GM12878 (cell line): ENCODE data around the gene RMDN3. TPM values are rescaled to one million over a fixed set of nuclear protein-coding genes. Genes with fewer than 3 reads are reported as not detected.

Experiments used
- ATAC-seq: fragments of 200-7000 bp; cut with Tn5 transposase; 3 replicates; pipeline ENCODE4 v1.9.1; 2020; ENCODE audit warnings: mild to moderate bottlenecking, moderate library complexity
- BruUV-seq: library from RNA; stranded (reverse); fragments of 400-500 nt; replicated peaks from 2 replicates; lab custom pipeline; 2021; lab: Mats Ljungman, UMichigan
- CTCF ChIA-PET: fragments of 300-600 bp; sonication (Branson Sonifier 250); formaldehyde crosslinking; extraction: SDS; loops from one replicate; lab custom pipeline; 2021; ENCODE audit warnings: inconsistent platforms; lab: Yijun Ruan, JAX
- POLR2A ChIA-PET: fragments of 350-600 bp; formaldehyde crosslinking; extraction: SDS; loops from one replicate; lab custom pipeline; 2021; ENCODE audit warnings: inconsistent platforms; lab: Charles Lee
- RAD21 ChIA-PET: fragments of 300-600 bp; sonication (Branson Sonifier 250); formaldehyde crosslinking; loops from one replicate; lab custom pipeline; 2023; ENCODE audit warnings: antibody characterized with exemption; ENCODE audit not compliant: unreplicated experiment; lab: Charles Lee
- SMC1A ChIA-PET: fragments of 300-600 bp; sonication (Branson Sonifier 250); formaldehyde crosslinking; loops from one replicate; lab custom pipeline; 2023; ENCODE audit not compliant: unreplicated experiment, uncharacterized antibody; lab: Charles Lee
- DNase-seq: peaks from one replicate; pipeline ENCODE4 v3.0.0-alpha.2; 2011; ENCODE audit warnings: low read depth, low spot score
- FAIRE-seq: peaks from 3 replicates; lab custom pipeline; 2011; peaks lifted over from hg19 to GRCh38; lab: Jason Lieb, UNC
- H2AFZ ChIP-seq: 2 replicates; pipeline ENCODE4 v1.6.0; 2011; ENCODE audit warnings: low read depth, low read length, control low read depth; ENCODE audit not compliant: control insufficient read depth
- H3K27ac ChIP-seq: 2 replicates; pipeline ENCODE4 v1.5.1; 2011; ENCODE audit warnings: control low read depth; ENCODE audit not compliant: control insufficient read depth, insufficient read depth
- H3K27me3 ChIP-seq, 2 experiments: replicated peaks in 1 of 2; 2 replicates each; pipeline versions ENCODE4 v1.6.0 to v1.6.1; 2011; ENCODE audit warnings: low read length in 1 of 2; ENCODE audit not compliant: control insufficient read depth in 2 of 2, insufficient read depth in 2 of 2
- H3K36me3 ChIP-seq, 2 experiments: 2 replicates each; pipeline ENCODE4 v1.5.1; 2011; ENCODE audit warnings: low read length in 1 of 2; ENCODE audit not compliant: control insufficient read depth in 2 of 2, insufficient read depth in 2 of 2
- H3K4me1 ChIP-seq: 2 replicates; pipeline ENCODE4 v1.6.1; 2011; ENCODE audit warnings: mild to moderate bottlenecking, low read length, moderate library complexity, mixed read lengths; ENCODE audit not compliant: control insufficient read depth, insufficient read depth
- H3K4me2 ChIP-seq: 2 replicates; pipeline ENCODE4 v1.6.0; 2011; ENCODE audit warnings: control low read depth; ENCODE audit not compliant: control insufficient read depth, insufficient read depth
- H3K4me3 ChIP-seq: fragments of 200-600 bp; sonication (generic); 2 replicates; pipeline ENCODE4 v1.5.1; 2016
- H3K79me2 ChIP-seq: 2 replicates; pipeline ENCODE4 v1.6.0; 2011; ENCODE audit warnings: low read length; ENCODE audit not compliant: control insufficient read depth, insufficient read depth
- H3K9ac ChIP-seq: 2 replicates; pipeline ENCODE4 v1.8.0; 2011; ENCODE audit warnings: low read length, control low read depth, mixed read lengths; ENCODE audit not compliant: control insufficient read depth, insufficient read depth
- H3K9me3 ChIP-seq: replicated peaks from 3 replicates; pipeline ENCODE4 v1.5.1; 2011; ENCODE audit warnings: mild to moderate bottlenecking, low read length; ENCODE audit not compliant: control insufficient read depth, insufficient read depth
- H4K20me1 ChIP-seq: 2 replicates; pipeline ENCODE4 v1.6.0; 2011; ENCODE audit not compliant: control insufficient read depth, insufficient read depth
- BCL11A ChIP-seq: IDR thresholded peaks from 2 replicates; pipeline ENCODE4 v1.6.1; 2011; ENCODE audit warnings: low read depth, low read length
- CEBPB ChIP-seq, 2 experiments: fragments of 150-350 bp in 1 of 2; IDR thresholded peaks; 2 replicates each; pipeline ENCODE4 v1.6.1; 2012 to 2014; ENCODE audit warnings: low read depth in 2 of 2, low read length in 2 of 2, borderline replicate concordance in 1 of 2, inconsistent platforms in 1 of 2
- DPF2 ChIP-seq: fragments of 450-650 bp; IDR thresholded peaks from 2 replicates; pipeline ENCODE4 v1.6.1; 2017; ENCODE audit warnings: mild to moderate bottlenecking
- EZH2 ChIP-seq: IDR thresholded peaks from 2 replicates; pipeline ENCODE4 v1.6.1; 2012; ENCODE audit warnings: low read depth, mild to moderate bottlenecking, control low read depth, inconsistent platforms, low read length, borderline replicate concordance; ENCODE audit not compliant: control insufficient read depth
- IRF3 ChIP-seq: fragments of 450-650 bp; IDR thresholded peaks from 2 replicates; pipeline ENCODE4 v1.6.1; 2014; ENCODE audit warnings: mild to moderate bottlenecking
- LARP7 ChIP-seq: fragments of 450-650 bp; IDR thresholded peaks from 2 replicates; pipeline ENCODE4 v1.6.1; 2017; ENCODE audit warnings: mild to moderate bottlenecking
- PBX3 ChIP-seq: IDR thresholded peaks from 2 replicates; pipeline ENCODE4 v1.6.1; 2011; ENCODE audit warnings: mild to moderate bottlenecking, low read depth, low read length, moderate library complexity; ENCODE audit not compliant: insufficient replicate concordance
- SUPT20H ChIP-seq: IDR thresholded peaks from 2 replicates; pipeline ENCODE4 v1.6.1; 2011; ENCODE audit warnings: low read depth, mild to moderate bottlenecking, low read length, moderate library complexity, borderline replicate concordance; ENCODE audit not compliant: control insufficient read depth
- TCF12 ChIP-seq: IDR thresholded peaks from 2 replicates; pipeline ENCODE4 v1.6.1; 2011; ENCODE audit warnings: low read depth, mild to moderate bottlenecking, low read length
- ZNF217 ChIP-seq: fragments of 450-650 bp; IDR thresholded peaks from 2 replicates; pipeline ENCODE4 v1.6.1; 2017; ENCODE audit warnings: antibody characterized with exemption, mild to moderate bottlenecking
- ZSCAN29 ChIP-seq: fragments of 450-650 bp; IDR thresholded peaks from 2 replicates; pipeline ENCODE4 v1.6.1; 2017; ENCODE audit warnings: mild to moderate bottlenecking, moderate library complexity
- ZZZ3 ChIP-seq: IDR thresholded peaks from 2 replicates; pipeline ENCODE4 v1.6.1; 2011; ENCODE audit warnings: low read depth; ENCODE audit not compliant: control insufficient read depth, insufficient read length
- WGBS: methylation state at CpG from one replicate; pipeline ENCODE4 v1.1.6; 2016; ENCODE audit warnings: low lambda C conversion rate; ENCODE audit not compliant: insufficient replicate concordance, insufficient coverage; ENCODE audit errors: missing lambda C conversion rate; 5-methylcytosine and 5-hydroxymethylcytosine counted together
- in situ Hi-C: fragments of 300-500 bp; cut with MboI; formaldehyde crosslinking; loops from 9 replicates; pipeline ENCODE4 v1.14.3; 2018; ENCODE audit warnings: mixed read lengths
- intact Hi-C: fragments of 100-400 bp; cut with micrococcal nuclease; formaldehyde crosslinking; loops from one replicate; pipeline ENCODE4 v1.14.2; 2022; ENCODE audit not compliant: unreplicated experiment
- polyA plus RNA-seq, 11 experiments: library from polyadenylated mRNA; depleted of rRNA in 4 of 11; unstranded in 6 of 11; stranded (reverse) in 5 of 11; fragments of >200 nt; fragmentation: Nextera tagmentation in 4 of 11; fragmentation: Illumina TruSeq in 1 of 11; extraction: Ambion mirVana in 4 of 11; extraction: Trizol in 1 of 11; gene quantifications; 1 replicate in 1 of 11; 2 replicates in 10 of 11; pipeline versions ENCODE4 v1.2.1 to v1.2.3, GENCODE V29; 2011 to 2016; ENCODE audit warnings: inconsistent platforms in 2 of 11, missing spikeins in 2 of 11, low read depth in 1 of 11
- small RNA-seq: library from RNA; depleted of rRNA; stranded (forward); fragments of <200 nt; gene quantifications from one replicate; pipeline ENCODE3, GENCODE V24; 2014
- total RNA-seq, 4 experiments: library from RNA; depleted of rRNA in 3 of 4; stranded (reverse); fragments of >200 nt in 3 of 4; fragmentation: Illumina TruSeq in 1 of 4; extraction: Trizol in 1 of 4; gene quantifications; 2 replicates each; pipeline versions ENCODE4 v1.2.1 to v1.2.3, GENCODE V29; 2013 to 2021

Gene RMDN3
- total and polyA plus RNA-seq, 10 of the 15 experiments (the other 5 are each of a cell fraction or from before 2014, with no cell fraction given): 5.7 to 44.4 (median 20.3) TPM

GRCh38 chr15:40688932-40689799 is 65.9 kb downstream of the RMDN3 start:
- no peak for ATAC-seq
- DNase-seq: no peak
- Histone ChIP-seq H3K4me3 (no peak overlapping the region), H3K27ac (no peak overlapping the region), H3K27me3 (no peaks in the 10 kb centered on the region), H3K79me2 (0 out of 2 replicates have a peak, but pooled peaks cover 1% of the 10 kb centered on the region), H4K20me1 (no peaks in the 10 kb centered on the region), H3K4me2 (no peak overlapping the region), H3K4me1 (no peaks in the 10 kb centered on the region; the same call in 1 of the 2 replicates), H3K36me3 (0 out of 4 replicates have a peak, but pooled peaks cover 0 to 3% of the 10 kb centered on the region in 2 experiments), H3K9ac (no peak overlapping the region), H2AFZ (no peak overlapping the region), H3K9me3 (no peaks in the 10 kb centered on the region)
- RAD21 ChIA-PET: no interaction called here
- intact Hi-C loops: no loop called here
- SMC1A ChIA-PET: no interaction called here
- POLR2A ChIA-PET: no interaction called here
- TF ChIP-seq ZSCAN29 (no peak), LARP7 (no peak), DPF2 (no peak), CEBPB (IDR thresholded peaks at IDR 0.05; ENCODE audit: borderline replicate concordance in 1 of 2, low read depth in 2 of 2, low read length in 2 of 2) (no peak), PBX3 (no peak), BCL11A (no peak), TCF12 (no peak), EZH2 (no peak), ZZZ3 (no peak), SUPT20H (no peak), ZNF217 (no peak), IRF3 (no peak)
- BruUV-seq: no TSS peak
- in situ Hi-C loops: no loop called here
- CTCF ChIA-PET: interaction anchor here (0.9 kb wide), 1 partner anchor 11 kb away, joined by 4 read pairs; no protein-coding TSS in a partner anchor
- FAIRE-seq: no peak
- 97% methylated on average over 9 of the region's 9 CpGs for WGBS

Small RNA genes within 50 kb of the gene (small RNA-seq; reads per million reads assigned to genes)
- gene SUMO2P15: not detected

Other genes with a start within 250 kb of the RMDN3 start
Only the 7 nearest of the 14 such genes appear.
- gene RAD51, start 60.1 kb downstream of the RMDN3 start, total RNA-seq (2014; rRNA removed): 23.7 and 24.2 TPM in 2 replicates
- gene RAD51, start 60.1 kb downstream of the RMDN3 start, total RNA-seq (2014; rRNA removed; fragmentation: Illumina TruSeq; extraction: Trizol): 18.7 and 19.2 TPM in 2 replicates
- 36.3 and 36.8 TPM in 2 replicates for gene RAD51, start 60.1 kb downstream of the RMDN3 start, total RNA-seq (2021)
- gene RAD51, start 60.1 kb downstream of the RMDN3 start, polyA plus RNA-seq (2011; rRNA removed): 27.9 and 29.0 TPM in 2 replicates
- gene RAD51, start 60.1 kb downstream of the RMDN3 start, polyA plus RNA-seq (2014; fragmentation: Illumina TruSeq; extraction: Trizol): 33.6 and 38.7 TPM in 2 replicates
- 10 to 100 TPM; 13.1 to 23.6 TPM for gene RAD51, start 60.1 kb downstream of the RMDN3 start, polyA plus RNA-seq (2014; fragmentation: Nextera tagmentation; extraction: Ambion mirVana)
- 31.1 and 33.2 TPM in 2 replicates for gene RAD51, start 60.1 kb downstream of the RMDN3 start, polyA plus RNA-seq (2014; rRNA removed)
- gene RAD51, start 60.1 kb downstream of the RMDN3 start, polyA plus RNA-seq (2016; fragmentation: Nextera tagmentation; extraction: Ambion mirVana): 10 to 100 TPM; 53.9 to 55.0 TPM
- gene GCHFR, start 8.8 kb upstream of the RMDN3 start, total RNA-seq (2014; rRNA removed): 67.0 and 69.5 TPM in 2 replicates
- 22.9 and 23.9 TPM in 2 replicates for gene GCHFR, start 8.8 kb upstream of the RMDN3 start, total RNA-seq (2014; rRNA removed; fragmentation: Illumina TruSeq; extraction: Trizol)
- 43.9 and 45.3 TPM in 2 replicates for gene GCHFR, start 8.8 kb upstream of the RMDN3 start, total RNA-seq (2021)
- gene GCHFR, start 8.8 kb upstream of the RMDN3 start, polyA plus RNA-seq (2011; rRNA removed): 7.1 and 14.8 TPM in 2 replicates
- 3.3 and 16.9 TPM in 2 replicates for gene GCHFR, start 8.8 kb upstream of the RMDN3 start, polyA plus RNA-seq (2014; fragmentation: Illumina TruSeq; extraction: Trizol)
- 10 to 100 TPM; 10.5 to 25.4 TPM for gene GCHFR, start 8.8 kb upstream of the RMDN3 start, polyA plus RNA-seq (2014; fragmentation: Nextera tagmentation; extraction: Ambion mirVana)
- 88.2 and 94.0 TPM in 2 replicates for gene GCHFR, start 8.8 kb upstream of the RMDN3 start, polyA plus RNA-seq (2014; rRNA removed)
- 10 to 100 TPM; 68.0 to 77.3 TPM for gene GCHFR, start 8.8 kb upstream of the RMDN3 start, polyA plus RNA-seq (2016; fragmentation: Nextera tagmentation; extraction: Ambion mirVana)
- 0.44 and 0.68 TPM in 2 replicates for gene C15orf62, start 14.7 kb upstream of the RMDN3 start, total RNA-seq (2014; rRNA removed)
- 0.37 and 0.54 TPM in 2 replicates for gene C15orf62, start 14.7 kb upstream of the RMDN3 start, total RNA-seq (2014; rRNA removed; fragmentation: Illumina TruSeq; extraction: Trizol)
- 0.24 and 0.56 TPM in 2 replicates for gene C15orf62, start 14.7 kb upstream of the RMDN3 start, total RNA-seq (2021)
- 0.07 and 0.11 TPM in 2 replicates for gene C15orf62, start 14.7 kb upstream of the RMDN3 start, polyA plus RNA-seq (2011; rRNA removed)
- 0.25 TPM in 1 of 2 replicates, not detected in the other for gene C15orf62, start 14.7 kb upstream of the RMDN3 start, polyA plus RNA-seq (2014; fragmentation: Illumina TruSeq; extraction: Trizol)
- under 1 TPM in 1 of 2 experiments, not detected in 1; 0.06 TPM for gene C15orf62, start 14.7 kb upstream of the RMDN3 start, polyA plus RNA-seq (2014; fragmentation: Nextera tagmentation; extraction: Ambion mirVana)
- gene C15orf62, start 14.7 kb upstream of the RMDN3 start, polyA plus RNA-seq (2014; rRNA removed): 0.18 and 0.28 TPM in 2 replicates
- under 1 TPM; 0.40 to 0.50 TPM for gene C15orf62, start 14.7 kb upstream of the RMDN3 start, polyA plus RNA-seq (2016; fragmentation: Nextera tagmentation; extraction: Ambion mirVana)
- 16.8 and 20.2 TPM in 2 replicates for gene ZFYVE19, start 51.8 kb upstream of the RMDN3 start, total RNA-seq (2014; rRNA removed)
- 11.5 and 12.4 TPM in 2 replicates for gene ZFYVE19, start 51.8 kb upstream of the RMDN3 start, total RNA-seq (2014; rRNA removed; fragmentation: Illumina TruSeq; extraction: Trizol)
- gene ZFYVE19, start 51.8 kb upstream of the RMDN3 start, total RNA-seq (2021): 14.9 and 17.1 TPM in 2 replicates
- gene ZFYVE19, start 51.8 kb upstream of the RMDN3 start, polyA plus RNA-seq (2011; rRNA removed): 23.7 and 36.3 TPM in 2 replicates
- 22.2 and 27.3 TPM in 2 replicates for gene ZFYVE19, start 51.8 kb upstream of the RMDN3 start, polyA plus RNA-seq (2014; fragmentation: Illumina TruSeq; extraction: Trizol)
- 1 to 10 TPM; 1.7 to 4.4 TPM for gene ZFYVE19, start 51.8 kb upstream of the RMDN3 start, polyA plus RNA-seq (2014; fragmentation: Nextera tagmentation; extraction: Ambion mirVana)
- gene ZFYVE19, start 51.8 kb upstream of the RMDN3 start, polyA plus RNA-seq (2014; rRNA removed): 27.1 and 30.7 TPM in 2 replicates
- 10 to 100 TPM; 16.0 to 17.2 TPM for gene ZFYVE19, start 51.8 kb upstream of the RMDN3 start, polyA plus RNA-seq (2016; fragmentation: Nextera tagmentation; extraction: Ambion mirVana)
- 39.2 and 42.8 TPM in 2 replicates for gene DNAJC17, start 52.2 kb upstream of the RMDN3 start, total RNA-seq (2014; rRNA removed)
- 43.4 and 51.1 TPM in 2 replicates for gene DNAJC17, start 52.2 kb upstream of the RMDN3 start, total RNA-seq (2014; rRNA removed; fragmentation: Illumina TruSeq; extraction: Trizol)
- 39.3 and 43.5 TPM in 2 replicates for gene DNAJC17, start 52.2 kb upstream of the RMDN3 start, total RNA-seq (2021)
- 34.0 and 39.9 TPM in 2 replicates for gene DNAJC17, start 52.2 kb upstream of the RMDN3 start, polyA plus RNA-seq (2011; rRNA removed)
- 52.7 and 62.8 TPM in 2 replicates for gene DNAJC17, start 52.2 kb upstream of the RMDN3 start, polyA plus RNA-seq (2014; fragmentation: Illumina TruSeq; extraction: Trizol)
- gene DNAJC17, start 52.2 kb upstream of the RMDN3 start, polyA plus RNA-seq (2014; fragmentation: Nextera tagmentation; extraction: Ambion mirVana): 10 to 100 TPM in 1 of 2 experiments, 1 to 10 TPM in 1; 6.1 to 11.5 TPM
- 50.2 and 61.0 TPM in 2 replicates for gene DNAJC17, start 52.2 kb upstream of the RMDN3 start, polyA plus RNA-seq (2014; rRNA removed)
- 10 to 100 TPM; 48.0 to 55.7 TPM for gene DNAJC17, start 52.2 kb upstream of the RMDN3 start, polyA plus RNA-seq (2016; fragmentation: Nextera tagmentation; extraction: Ambion mirVana)
- not detected in 2 replicates for gene PPP1R14D, start 73.5 kb upstream of the RMDN3 start, total RNA-seq (2014; rRNA removed)
- gene PPP1R14D, start 73.5 kb upstream of the RMDN3 start, total RNA-seq (2014; rRNA removed; fragmentation: Illumina TruSeq; extraction: Trizol): not detected in 2 replicates
- gene PPP1R14D, start 73.5 kb upstream of the RMDN3 start, total RNA-seq (2021): not detected in 2 replicates
- gene PPP1R14D, start 73.5 kb upstream of the RMDN3 start, polyA plus RNA-seq (2011; rRNA removed): 0.10 TPM in 1 of 2 replicates, not detected in the other
- gene PPP1R14D, start 73.5 kb upstream of the RMDN3 start, polyA plus RNA-seq (2014; fragmentation: Illumina TruSeq; extraction: Trizol): not detected in 2 replicates
- not detected for gene PPP1R14D, start 73.5 kb upstream of the RMDN3 start, polyA plus RNA-seq (2014; fragmentation: Nextera tagmentation; extraction: Ambion mirVana)
- not detected in 2 replicates for gene PPP1R14D, start 73.5 kb upstream of the RMDN3 start, polyA plus RNA-seq (2014; rRNA removed)
- not detected for gene PPP1R14D, start 73.5 kb upstream of the RMDN3 start, polyA plus RNA-seq (2016; fragmentation: Nextera tagmentation; extraction: Ambion mirVana)
- gene SPINT1, start 88.8 kb upstream of the RMDN3 start, total RNA-seq (2014; rRNA removed): 18.8 and 18.9 TPM in 2 replicates
- 6.4 and 7.8 TPM in 2 replicates for gene SPINT1, start 88.8 kb upstream of the RMDN3 start, total RNA-seq (2014; rRNA removed; fragmentation: Illumina TruSeq; extraction: Trizol)
- 26.6 and 28.6 TPM in 2 replicates for gene SPINT1, start 88.8 kb upstream of the RMDN3 start, total RNA-seq (2021)
- gene SPINT1, start 88.8 kb upstream of the RMDN3 start, polyA plus RNA-seq (2011; rRNA removed): 4.8 and 8.2 TPM in 2 replicates
- gene SPINT1, start 88.8 kb upstream of the RMDN3 start, polyA plus RNA-seq (2014; fragmentation: Illumina TruSeq; extraction: Trizol): 11.0 and 12.4 TPM in 2 replicates
- 1 to 10 TPM; 3.5 to 4.0 TPM for gene SPINT1, start 88.8 kb upstream of the RMDN3 start, polyA plus RNA-seq (2014; fragmentation: Nextera tagmentation; extraction: Ambion mirVana)
- gene SPINT1, start 88.8 kb upstream of the RMDN3 start, polyA plus RNA-seq (2014; rRNA removed): 10.4 and 14.3 TPM in 2 replicates
- 10 to 100 TPM; 10.1 to 12.1 TPM for gene SPINT1, start 88.8 kb upstream of the RMDN3 start, polyA plus RNA-seq (2016; fragmentation: Nextera tagmentation; extraction: Ambion mirVana)